ENCODE results near the gene SSR3.
"Not testable (repeated sequence)": the region's sequence is repeated elsewhere in the genome, so short reads cannot be mapped to it uniquely, and the experiment has no call there.

SSR3 gene

DNA sequence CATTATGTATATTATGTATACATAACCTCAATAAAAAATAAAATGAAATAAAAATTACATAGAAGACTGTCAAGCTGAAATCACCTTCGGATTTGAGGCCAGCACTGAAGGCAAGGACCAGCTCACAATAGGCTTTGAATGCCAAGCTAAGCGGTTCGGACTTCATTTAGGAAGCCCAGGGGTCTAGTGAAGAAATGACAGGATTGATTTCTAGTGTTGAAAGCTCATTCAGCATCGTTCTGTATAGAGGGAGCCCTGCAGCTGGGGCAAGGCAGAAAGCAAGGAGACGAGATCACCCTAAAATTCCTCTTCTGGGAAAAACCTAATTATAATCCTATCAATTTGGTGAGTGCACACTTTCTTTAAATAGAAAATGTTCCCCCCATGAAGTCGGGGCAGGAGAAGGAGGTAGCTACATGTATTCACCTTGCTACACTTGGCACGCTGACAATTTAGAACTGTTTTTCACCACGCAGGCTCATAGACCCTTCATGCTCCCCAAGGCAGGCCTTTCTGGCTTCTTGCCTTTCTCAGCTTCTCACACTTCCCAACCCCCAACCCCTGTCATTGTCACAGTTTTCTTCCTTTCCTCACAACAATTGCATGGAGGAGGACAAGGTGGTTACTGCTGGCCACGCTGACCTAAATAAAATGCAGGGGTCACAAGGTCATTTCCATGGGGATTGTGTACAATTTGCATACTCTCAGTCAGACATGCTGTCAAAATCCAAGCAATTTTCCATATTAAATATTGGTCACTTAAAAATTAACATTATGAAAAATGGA is 44.4 kb upstream of the SSR3 start:
- ChIA-PET CTCF (interaction anchor here (0.7 to 1.6 kb wide), 5 partner anchors 11 to 186 kb away, joined by 3 to 6 read pairs (median 4); no protein-coding TSS in a partner anchor), POLR2A (no interaction called here)
- no peak for DNase-seq (ENCODE audit: extremely low spot score)
- TF ChIP-seq CTCF (IDR thresholded peaks at IDR 0.05; ENCODE audit: control extremely low read depth, extremely low read depth, low read depth, missing control alignments): no peak

GRCh38 chr3:156598413-156598812 is 43.5 kb upstream of the SSR3 start:
- ChIA-PET POLR2A (no interaction called here), CTCF (interaction anchor here (1.6 kb wide), 1 partner anchor 30 kb away, joined by 4 read pairs; no protein-coding TSS in a partner anchor)
- TF ChIP-seq CTCF (IDR thresholded peaks at IDR 0.05; ENCODE audit: control extremely low read depth, extremely low read depth, low read depth, missing control alignments): no peak
- DNase-seq (ENCODE audit: extremely low spot score): no peak

- DNase-seq (ENCODE audit: extremely low spot score): no peak
- TF ChIP-seq CTCF (IDR thresholded peaks at IDR 0.05; ENCODE audit: control extremely low read depth, extremely low read depth, low read depth, missing control alignments): no peak
- POLR2A ChIA-PET: no interaction called here
- CTCF ChIA-PET: interaction anchor here (0.9 to 1.0 kb wide), 2 partner anchors 19 to 25 kb away, joined by 3 read pairs; no protein-coding TSS in a partner anchor
These were observed 39.3 kb upstream of the SSR3 start for GRCh38 chr3:156594219-156594683.

DNA sequence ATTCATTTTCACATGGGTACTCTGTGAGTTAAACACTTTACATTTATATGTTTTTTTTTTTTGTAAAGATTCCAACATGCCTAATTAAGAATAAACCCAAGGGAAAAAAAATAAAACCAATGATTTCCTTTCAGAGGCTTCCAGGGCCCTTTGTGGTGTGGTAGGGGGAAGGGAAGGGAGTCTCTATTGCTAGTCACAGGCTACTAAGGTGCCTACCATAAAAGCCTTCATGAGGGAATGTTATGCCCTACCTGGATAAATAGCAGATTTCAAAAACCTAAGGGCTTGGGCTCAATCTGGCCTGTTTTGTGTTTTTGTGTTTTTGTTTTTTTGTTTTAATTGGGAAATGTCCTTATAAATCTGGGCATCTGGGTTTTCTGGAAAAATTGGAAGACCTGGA is 38.9 kb upstream of the SSR3 start:
- ChIA-PET POLR2A (no interaction called here), CTCF (interaction anchor here (1.0 to 1.2 kb wide), 2 partner anchors 15 to 25 kb away, joined by 3 read pairs; no protein-coding TSS in a partner anchor)
- no peak for TF ChIP-seq CTCF (IDR thresholded peaks at IDR 0.05; ENCODE audit: control extremely low read depth, extremely low read depth, low read depth, missing control alignments)
- DNase-seq (ENCODE audit: extremely low spot score): no peak

- DNase-seq (ENCODE audit: extremely low spot score); POLR2A ChIA-PET: not testable (repeated sequence)
- CTCF ChIA-PET: interaction anchor here (1.3 to 3.3 kb wide), 4 partner anchors 12 to 65 kb away, joined by 3 to 7 read pairs (median 4); no protein-coding TSS in a partner anchor
These were observed 34.9 kb upstream of the SSR3 start for GRCh38 chr3:156589806-156590205.

- no peak for DNase-seq (ENCODE audit: extremely low spot score)
- TF ChIP-seq CTCF (IDR thresholded peaks at IDR 0.05; ENCODE audit: control extremely low read depth, extremely low read depth, low read depth, missing control alignments): no peak
- CTCF ChIA-PET: interaction anchor here (0.7 to 3.3 kb wide), 7 partner anchors 12 to 550 kb away, joined by 3 to 7 read pairs (median 3); no protein-coding TSS in a partner anchor
- POLR2A ChIA-PET: no interaction called here
These were observed 32.8 kb upstream of the SSR3 start for GRCh38 chr3:156587760-156588069.

All from GM10248 (cell line).